Sigmoid colon (tissue), 4 donors: ENCODE measurements around the gene PNO1.

Source experiments
- EP300 ChIP-seq, 4 donors: sonication (generic); formaldehyde crosslinking; IDR thresholded peaks; one replicate each; pipeline ENCODE4 v1.6.1; 2017; ENCODE audit warnings: antibody characterized with exemption in 4 of 4
- POLR2AphosphoS5 ChIP-seq, 4 donors: sonication (generic); formaldehyde crosslinking; IDR thresholded peaks; one replicate each; pipeline ENCODE4 v1.6.1; 2017; ENCODE audit warnings: antibody characterized with exemption in 4 of 4
- TF ChIP-seq, protein P1 (sequence below), 4 experiments: fragments of 450-650 bp in 3 of 4; fragments of 200-600 bp in 1 of 4; IDR thresholded peaks; one replicate each; pipeline ENCODE4 v1.5.1; 2016 to 2019; ENCODE audit warnings: antibody characterized with exemption in 4 of 4, mild to moderate bottlenecking in 3 of 4, moderate library complexity in 2 of 4

DNA sequence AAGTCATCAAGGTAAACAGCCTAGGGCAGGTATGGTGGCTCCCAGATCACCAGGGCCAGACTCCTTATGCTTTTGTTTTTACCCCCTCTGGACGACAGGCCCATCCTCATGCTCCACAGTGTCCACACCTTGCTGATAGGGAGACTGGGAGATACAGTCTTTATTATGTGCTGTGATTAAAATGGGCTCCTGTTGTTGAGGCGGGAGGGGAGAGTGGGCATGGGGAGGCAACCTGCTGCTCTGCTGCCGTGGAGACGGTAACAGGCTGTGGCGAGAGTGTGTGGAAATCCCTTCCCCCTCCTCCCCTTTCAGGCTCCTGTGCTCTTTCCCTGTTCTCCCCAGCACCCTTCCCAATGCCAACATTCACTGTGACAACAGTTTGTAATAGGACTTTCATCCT, 38.2 kb upstream of the PNO1 start:
- TF ChIP-seq, protein P1, sequence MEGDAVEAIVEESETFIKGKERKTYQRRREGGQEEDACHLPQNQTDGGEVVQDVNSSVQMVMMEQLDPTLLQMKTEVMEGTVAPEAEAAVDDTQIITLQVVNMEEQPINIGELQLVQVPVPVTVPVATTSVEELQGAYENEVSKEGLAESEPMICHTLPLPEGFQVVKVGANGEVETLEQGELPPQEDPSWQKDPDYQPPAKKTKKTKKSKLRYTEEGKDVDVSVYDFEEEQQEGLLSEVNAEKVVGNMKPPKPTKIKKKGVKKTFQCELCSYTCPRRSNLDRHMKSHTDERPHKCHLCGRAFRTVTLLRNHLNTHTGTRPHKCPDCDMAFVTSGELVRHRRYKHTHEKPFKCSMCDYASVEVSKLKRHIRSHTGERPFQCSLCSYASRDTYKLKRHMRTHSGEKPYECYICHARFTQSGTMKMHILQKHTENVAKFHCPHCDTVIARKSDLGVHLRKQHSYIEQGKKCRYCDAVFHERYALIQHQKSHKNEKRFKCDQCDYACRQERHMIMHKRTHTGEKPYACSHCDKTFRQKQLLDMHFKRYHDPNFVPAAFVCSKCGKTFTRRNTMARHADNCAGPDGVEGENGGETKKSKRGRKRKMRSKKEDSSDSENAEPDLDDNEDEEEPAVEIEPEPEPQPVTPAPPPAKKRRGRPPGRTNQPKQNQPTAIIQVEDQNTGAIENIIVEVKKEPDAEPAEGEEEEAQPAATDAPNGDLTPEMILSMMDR (IDR thresholded peaks at IDR 0.05), result no peak
- no peak for TF ChIP-seq POLR2AphosphoS5 (IDR thresholded peaks at IDR 0.05)
- no peak for TF ChIP-seq EP300 (IDR thresholded peaks at IDR 0.05)
